GM12801 (cell line): ENCODE measurements around the gene PAM.

ENCODE experiments used
- TF ChIP-seq, protein P1 (sequence below): IDR thresholded peaks from one replicate; pipeline ENCODE4 v1.5.1; 2011; ENCODE audit warnings: control low read depth; ENCODE audit not compliant: insufficient read length; ENCODE audit errors: extremely low read depth

The PAM gene

DNA sequence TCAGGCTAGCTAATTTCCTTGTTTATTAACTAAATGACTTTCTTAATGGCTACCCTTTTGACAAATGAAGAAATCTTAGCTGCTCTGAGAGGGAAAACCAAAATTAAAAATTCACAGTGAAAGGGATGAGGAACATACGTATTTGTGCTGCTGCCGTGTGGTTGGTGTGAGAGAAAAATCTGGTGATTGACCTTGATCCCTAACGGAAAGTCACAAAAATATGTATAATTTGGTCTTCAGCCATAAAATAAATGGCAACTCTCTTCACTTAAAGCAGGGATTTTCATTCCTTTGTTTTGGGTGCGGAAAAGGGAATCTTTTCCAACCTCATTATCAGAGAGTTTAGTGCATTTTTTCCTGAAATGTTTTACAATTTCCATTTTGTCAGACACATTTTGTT is 40.4 kb downstream of the PAM start:
- TF ChIP-seq, protein P1, sequence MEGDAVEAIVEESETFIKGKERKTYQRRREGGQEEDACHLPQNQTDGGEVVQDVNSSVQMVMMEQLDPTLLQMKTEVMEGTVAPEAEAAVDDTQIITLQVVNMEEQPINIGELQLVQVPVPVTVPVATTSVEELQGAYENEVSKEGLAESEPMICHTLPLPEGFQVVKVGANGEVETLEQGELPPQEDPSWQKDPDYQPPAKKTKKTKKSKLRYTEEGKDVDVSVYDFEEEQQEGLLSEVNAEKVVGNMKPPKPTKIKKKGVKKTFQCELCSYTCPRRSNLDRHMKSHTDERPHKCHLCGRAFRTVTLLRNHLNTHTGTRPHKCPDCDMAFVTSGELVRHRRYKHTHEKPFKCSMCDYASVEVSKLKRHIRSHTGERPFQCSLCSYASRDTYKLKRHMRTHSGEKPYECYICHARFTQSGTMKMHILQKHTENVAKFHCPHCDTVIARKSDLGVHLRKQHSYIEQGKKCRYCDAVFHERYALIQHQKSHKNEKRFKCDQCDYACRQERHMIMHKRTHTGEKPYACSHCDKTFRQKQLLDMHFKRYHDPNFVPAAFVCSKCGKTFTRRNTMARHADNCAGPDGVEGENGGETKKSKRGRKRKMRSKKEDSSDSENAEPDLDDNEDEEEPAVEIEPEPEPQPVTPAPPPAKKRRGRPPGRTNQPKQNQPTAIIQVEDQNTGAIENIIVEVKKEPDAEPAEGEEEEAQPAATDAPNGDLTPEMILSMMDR, result no peak

DNA sequence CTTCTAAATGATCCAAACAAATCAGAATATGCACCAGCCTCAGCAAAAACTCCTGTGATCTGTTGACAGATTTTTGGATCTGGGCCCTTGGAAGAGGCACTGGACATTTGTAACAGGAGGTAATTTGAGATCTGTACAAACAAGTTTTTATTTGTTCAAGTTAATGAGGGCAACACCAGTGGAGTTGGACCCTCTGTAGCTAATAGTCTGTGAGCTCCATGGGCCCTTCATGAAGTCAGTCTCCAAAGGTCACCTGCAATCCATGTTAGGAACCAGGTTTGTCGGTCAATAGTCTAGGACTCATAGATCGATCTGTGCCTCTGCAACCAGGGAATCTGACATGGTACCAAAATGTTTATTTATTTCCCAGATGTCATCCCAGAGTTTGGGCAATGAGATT is 40.9 kb downstream of the PAM start:
- TF ChIP-seq, protein P1, result no peak

DNA sequence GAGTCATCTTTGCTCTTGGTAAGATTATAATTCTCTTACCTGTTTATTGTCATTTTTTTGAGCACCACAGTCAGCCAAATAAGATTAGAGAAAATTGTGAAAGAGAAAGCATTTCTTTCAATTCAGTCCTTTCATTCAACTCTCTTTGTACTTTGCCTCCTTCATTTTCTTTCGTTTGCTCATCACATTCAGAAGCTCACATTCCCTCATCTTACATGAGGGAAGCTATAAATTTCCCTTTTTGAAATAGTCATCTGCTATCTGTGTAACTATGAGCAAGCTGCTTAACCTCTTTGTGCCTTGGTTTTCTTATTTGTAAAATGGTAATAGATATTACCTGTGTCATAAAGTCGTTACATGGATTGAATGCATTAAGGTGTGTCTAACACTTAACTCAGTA is 41.4 kb downstream of the PAM start:
- TF ChIP-seq, protein P1, result no peak

DNA sequence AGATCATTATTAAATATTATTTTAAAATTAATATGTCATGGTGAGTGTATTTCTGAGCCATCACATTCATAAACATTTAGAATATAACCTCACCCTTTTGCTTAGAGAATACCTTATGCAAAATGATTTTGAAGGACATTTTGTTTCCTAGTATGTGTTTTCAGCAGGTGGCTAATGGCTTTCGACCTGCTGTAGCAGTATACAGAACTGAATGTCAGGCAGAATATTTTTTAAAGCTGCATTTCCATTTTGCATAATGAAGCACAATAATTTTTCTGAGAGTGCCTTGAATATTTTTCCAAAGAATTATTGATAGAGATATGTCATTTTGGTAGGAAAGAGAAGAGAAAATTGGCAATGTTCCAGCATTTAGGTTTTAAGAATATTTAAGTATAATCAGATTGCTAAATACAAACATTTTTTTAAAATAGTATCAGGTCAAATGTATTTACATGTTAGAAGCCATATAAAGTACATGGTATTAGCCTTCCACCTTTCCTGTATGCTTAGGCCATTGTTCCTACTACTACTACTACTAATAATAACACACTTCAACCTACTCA is 42.3 kb downstream of the PAM start:
- TF ChIP-seq, protein P1, result no peak

DNA sequence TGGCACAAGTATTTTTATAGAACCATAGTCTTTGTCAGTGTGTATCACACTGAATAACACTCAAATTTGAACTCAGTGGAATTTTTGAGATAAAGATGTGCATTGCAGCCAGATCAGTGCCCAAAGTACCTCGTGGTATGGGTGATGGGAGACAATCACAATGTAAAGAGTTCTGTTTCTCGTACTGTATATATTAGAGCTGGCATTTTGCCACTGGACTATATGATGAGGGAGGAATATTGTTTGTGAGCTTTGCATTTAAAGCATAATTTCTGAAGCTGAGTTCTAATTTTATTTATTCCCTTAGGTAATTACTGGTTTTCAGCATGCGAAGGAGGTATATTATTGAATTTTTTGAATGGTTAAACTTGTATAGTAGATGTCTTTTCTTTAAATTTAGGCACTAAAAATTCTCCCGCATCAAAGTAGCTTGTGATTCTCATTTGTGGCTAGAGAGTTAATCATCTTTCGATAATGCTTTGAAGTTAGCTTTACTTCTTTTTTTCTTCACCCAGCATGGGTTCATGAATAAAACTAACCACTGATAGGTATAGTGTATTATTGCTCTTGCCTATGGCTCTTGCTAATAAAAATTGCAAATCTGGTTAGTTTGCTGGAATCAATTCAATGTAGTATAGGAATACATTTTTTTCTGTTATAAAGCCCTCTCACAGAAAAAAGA is 43.1 kb downstream of the PAM start:
- TF ChIP-seq, protein P1, result no peak

DNA sequence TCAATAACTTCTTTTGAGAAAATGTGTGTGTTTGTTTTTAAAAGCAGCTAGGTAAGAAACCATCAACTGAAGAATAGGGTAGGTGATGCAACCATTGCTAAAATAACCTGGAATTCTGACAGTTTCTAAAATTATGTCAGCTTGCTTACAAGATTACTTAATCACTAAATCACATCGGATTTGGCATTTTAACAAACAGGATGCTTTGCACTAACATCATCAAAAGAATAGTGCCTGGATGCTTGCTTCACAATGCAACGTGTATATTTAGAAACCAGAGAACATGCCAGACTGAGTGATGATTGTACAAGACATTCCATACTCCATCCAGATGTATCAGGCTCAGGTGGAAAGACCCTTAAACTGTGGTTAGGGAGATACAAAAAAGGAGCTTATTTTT is 43.9 kb downstream of the PAM start:
- TF ChIP-seq, protein P1, result no peak

DNA sequence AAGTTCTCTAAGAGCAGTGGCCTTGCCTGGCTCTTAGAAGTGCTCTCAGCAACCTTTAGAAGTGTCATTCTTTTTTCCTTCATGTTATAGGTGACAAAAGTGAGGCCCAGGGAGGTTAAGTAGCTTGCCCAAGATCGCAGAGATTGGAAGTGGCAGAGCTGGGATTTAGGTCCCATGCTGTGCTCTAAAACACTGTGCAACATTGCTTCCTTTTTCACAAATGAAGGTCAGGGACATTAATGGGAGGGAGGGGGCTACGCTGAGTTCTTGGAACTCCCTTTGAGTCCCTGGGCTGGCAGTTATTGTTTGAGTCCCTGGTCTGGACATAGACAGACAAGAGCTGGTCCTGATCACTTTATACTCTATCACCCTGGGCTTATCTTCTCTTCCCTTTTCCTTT is 45.3 kb downstream of the PAM start:
- TF ChIP-seq, protein P1, result no peak
